GM19043 (cell line): ENCODE measurements around the gene PPP1R12A.
"Not testable (repeated sequence)": the region's sequence is repeated elsewhere in the genome, so short reads cannot be mapped to it uniquely, and the experiment has no call there.

Source experiments
- ATAC-seq: cut with Tn5 transposase; IDR thresholded peaks from one replicate; pipeline ENCODE4 v1.9.1; 2021; ENCODE audit warnings: low read depth; ENCODE audit not compliant: unreplicated experiment

PPP1R12A gene

DNA sequence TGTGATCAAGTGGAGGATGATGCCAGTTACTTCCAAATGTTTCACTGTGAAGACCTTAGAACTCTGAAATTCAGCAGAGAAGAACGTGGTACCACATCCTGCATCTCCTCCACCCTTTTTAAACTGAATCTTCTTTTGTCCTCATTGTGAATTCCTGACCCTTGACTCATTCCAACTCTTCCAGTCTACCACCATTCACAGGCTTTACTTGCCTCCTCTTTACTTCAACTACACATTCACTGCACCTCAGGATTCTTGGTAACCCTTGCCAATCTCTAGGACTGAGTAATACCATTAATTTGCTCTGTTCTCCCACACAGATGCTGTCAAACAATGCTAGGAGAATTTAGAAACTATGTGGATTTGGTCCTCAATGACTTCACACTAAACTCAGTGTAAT, 37.3 kb downstream of the PPP1R12A start:
- ATAC-seq, result no peak

DNA sequence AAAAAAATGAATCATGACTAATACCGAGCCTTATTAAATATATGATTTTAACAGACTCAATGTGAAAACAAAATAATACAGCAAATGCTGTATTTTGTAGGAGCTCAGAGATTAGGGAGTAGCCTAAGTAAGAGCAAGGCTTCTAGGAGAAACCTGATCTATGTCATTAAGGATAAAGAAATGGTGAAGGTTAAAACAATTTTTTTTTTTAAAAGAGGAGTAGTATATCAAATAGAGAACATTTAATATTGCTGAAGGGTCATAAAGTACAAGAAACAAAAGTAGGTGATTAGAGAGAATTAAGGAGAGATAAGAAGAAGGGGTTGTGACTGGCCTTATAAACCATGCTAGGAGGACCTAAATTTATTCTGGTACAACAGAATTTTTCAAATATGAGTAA, 39.1 kb downstream of the PPP1R12A start:
- no peak for ATAC-seq

DNA sequence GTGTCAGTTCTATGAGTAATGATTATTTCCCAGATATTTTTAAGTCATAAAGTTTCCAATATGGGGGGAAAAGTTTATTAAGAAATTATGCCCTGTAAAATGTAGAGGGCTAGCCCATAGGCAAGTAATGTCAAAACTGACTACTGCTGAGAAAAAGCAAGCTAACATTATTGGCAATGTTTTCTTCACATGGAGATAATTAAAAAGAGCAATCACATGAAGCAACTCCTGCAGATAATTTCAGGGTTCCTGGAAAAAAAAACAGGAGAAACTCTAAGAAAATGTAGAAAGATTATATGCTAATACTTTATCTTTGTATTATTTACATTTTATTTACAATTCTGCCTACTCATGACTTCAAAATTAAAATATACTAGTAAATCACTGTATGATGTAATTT, 39.8 kb downstream of the PPP1R12A start:
- ATAC-seq, result no peak

DNA sequence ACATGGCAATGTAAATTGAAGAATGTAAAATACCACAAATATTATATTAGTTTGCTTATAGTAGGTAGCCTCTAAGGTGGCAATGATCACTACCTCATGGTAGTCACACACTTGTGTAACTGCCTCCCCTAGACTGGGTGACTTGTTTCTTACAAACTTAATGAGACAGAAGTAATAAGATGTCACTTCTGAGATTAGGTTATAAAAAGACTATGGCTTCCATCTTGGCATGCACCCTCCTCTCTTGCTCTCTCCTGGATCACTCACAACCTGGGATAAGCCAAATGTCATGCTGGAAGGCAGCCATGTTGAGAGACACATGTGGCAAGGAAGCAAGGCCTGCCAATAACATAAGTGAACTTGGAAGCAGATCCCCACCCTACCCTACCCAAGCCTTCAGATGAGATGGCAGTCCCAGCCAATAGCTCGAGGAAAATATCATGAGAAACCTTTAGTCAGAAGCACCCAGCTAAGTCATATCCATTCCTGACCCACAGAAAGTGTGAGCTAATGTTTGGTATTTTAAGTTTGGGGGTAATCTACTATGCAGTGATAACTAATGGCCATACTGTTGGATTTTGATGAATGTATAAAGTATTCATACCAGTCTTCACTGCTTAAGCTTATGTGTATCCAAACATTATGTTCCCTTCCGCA, 43.3 kb downstream of the PPP1R12A start:
- ATAC-seq, result no peak

DNA sequence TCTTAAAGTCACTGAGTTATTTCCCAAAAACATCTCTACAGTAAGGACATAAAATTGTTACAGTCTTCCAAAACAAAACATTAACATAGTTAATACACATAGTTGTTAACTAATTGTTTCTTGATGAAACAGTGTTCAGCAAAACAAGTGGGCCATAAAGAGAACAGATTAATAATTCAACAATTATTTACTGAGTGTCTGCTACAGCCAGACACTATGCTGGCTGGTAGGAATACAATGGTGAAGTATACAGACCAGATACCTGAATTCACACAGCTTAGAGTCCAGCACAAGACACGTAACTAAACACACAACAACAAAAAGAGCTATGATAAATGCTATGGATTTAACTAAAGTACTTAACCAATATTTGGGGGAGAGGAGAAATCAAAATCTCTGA, 47.0 kb downstream of the PPP1R12A start:
- no peak for ATAC-seq

DNA sequence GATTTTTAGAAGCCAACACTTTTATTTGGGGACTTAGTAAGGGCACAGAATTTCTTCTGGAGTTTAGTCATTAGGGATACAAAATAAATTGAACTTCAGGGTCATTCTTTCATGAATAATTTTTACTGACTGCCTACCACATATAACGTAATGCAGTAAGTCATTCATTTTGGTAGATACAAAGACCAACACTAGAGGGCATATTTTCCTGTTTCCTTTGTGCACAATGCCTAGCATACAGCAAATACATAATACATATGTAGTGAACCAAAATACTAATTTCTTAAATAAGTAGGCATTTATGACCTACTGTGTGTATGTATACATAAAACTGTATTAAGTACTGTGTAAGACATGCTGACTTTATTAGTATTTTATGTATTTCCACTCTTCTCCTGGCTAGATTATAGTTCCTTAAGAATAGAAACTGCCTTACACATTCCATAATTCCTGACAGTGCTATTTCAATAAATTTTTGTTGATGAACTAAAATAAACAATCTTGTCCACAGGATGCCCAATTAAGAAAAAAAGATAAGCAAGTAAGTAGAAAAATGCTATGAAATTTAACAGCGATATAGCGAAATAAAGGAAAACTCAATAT, 47.9 kb downstream of the PPP1R12A start:
- ATAC-seq, result no peak

DNA sequence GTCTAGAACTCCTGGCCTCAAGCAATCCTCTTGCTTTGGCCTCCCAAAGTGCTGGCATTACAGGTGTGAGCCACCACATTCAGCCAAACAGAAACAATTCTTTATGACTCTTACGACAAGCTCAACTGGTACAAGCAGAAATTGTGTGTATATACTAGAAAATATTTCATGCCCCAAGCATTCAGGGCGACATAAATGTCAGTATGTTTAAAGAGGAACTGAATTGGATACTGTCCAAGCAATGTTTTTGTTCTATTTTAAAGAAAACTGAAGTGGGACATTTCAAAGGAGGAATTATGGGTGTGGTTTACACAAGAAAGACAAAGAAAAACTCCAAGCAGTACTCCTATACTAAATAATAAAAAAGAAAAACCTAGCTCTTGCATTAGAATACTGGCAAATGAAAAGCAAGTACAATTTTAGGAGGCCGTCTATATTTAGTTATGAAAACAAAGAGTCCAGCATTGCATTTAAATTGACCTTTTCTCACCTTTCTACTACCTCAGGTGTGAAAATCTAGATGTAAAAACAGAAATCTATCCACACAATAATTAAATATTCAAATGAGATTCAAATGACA, 48.9 kb downstream of the PPP1R12A start:
- ATAC-seq, result no peak

DNA sequence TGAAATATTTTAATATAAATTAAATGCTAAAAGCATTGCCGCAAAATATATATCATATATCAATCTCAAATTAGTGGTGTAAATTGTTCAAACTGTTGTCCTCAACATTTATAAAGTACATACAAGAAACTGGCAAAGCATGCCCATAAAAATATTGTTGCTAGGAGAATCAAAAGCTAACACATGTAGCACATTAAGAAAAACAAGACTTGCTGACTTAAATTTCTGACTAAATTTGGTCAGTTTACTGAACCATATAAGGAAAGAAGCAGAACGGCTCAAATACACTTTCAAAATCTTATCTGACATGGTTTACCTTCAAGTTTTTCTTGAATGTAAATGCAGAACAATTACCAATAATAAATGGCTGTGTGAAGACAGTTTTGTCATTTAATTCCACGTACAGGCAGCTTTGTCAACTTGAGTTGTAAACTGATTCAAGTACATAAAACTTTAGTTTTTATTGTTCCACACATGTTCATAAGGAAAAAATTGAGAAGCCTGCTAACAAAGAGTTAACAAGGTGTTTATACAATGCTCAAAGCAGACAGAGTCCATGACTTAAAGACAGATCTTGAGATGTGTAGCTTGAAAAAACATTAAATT, 50.4 kb downstream of the PPP1R12A start:
- no peak for ATAC-seq

DNA sequence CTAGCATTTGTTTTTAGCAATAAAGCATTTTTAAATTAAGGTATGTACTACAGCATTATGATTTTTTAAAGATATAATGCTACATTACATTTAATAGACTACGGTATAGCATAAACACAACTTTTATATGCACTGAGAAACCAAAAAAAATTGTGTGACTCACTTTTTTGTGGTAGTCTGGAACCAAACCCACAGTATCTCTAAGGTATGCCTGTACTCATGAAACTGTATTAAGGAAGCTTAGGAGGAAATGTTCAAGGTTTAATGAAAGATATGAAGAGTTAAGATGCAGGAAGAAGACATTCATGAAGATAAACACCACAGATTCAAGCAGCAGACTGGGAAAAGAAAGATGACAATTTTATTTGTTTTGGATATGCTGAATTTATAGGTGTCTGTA, 51.7 kb downstream of the PPP1R12A start:
- ATAC-seq, result no peak

DNA sequence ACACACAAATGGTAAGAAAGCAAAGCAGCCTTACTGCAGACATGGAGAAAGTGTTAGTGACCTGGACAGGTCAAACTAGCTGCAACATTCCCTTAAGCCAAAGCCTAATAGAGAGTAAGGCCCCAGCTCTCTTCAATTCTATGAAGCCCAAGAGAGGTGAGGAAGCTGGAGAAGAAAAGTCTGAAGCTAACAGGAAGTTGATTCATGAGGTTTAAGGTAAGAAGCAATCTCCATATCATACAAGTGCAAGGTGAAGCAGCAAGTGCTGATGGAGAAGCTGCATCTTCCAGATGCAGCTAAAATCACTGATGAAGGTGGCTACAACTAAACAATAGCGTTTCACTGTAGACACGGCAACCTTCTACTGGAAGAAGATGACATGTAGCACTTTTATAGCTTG, 53.5 kb downstream of the PPP1R12A start:
- no peak for ATAC-seq

DNA sequence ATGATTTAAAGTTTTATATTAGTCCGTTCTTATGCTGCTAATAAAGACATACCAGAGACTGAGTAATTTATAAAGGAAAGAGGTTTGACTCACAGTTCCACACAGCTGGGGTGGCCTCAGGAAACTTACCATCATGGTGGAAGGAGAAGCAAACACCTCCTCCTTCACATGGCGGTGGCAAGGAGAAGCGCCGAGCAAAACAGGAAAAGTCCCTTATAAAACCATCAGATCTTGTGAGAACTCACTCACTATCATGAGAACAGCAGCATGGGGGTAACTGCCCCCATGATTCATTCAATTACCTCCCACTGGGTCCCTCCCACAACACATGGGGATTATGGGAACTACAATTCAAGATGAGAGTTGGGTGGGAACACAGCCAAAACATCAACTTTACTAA, 56.4 kb downstream of the PPP1R12A start:
- ATAC-seq, result not testable (repeated sequence)

DNA sequence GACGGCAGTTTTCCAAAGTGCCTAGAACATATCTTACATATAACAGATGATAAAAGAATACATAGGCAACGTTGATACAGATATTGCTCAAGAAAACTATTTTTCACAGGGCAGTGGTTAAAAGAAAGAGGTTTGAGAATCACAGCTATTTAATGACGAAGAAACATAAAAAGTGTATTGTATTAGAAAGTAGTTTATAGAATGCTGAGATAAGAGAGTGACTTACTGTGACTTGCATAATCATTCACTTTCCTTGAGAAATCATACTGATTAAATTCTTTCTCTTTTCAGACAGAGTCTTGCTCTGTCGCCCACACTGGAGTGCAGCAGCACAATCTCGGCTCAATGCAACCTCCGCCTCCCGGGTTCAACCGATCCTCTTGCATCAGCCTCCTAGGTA, 57.7 kb downstream of the PPP1R12A start:
- ATAC-seq, result no peak

DNA sequence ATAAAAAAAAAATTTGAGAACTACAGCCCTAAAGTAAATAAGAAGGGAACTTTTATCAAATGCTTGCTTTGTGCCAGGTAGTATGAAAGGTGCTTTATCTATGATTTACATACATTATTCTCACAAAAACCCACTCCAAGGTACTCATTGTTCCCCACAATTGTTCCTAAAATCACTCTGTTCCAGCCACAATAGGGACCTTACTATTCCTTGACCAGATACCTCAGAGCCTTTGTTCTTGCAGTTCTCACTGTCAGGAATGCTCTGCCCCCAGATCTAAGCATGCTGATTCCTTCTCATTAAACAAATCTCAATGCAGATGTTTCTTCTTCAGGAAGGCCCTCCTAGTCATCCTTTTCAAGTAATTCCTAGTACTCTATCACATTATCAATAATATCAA, 60.2 kb downstream of the PPP1R12A start:
- ATAC-seq, result no peak

DNA sequence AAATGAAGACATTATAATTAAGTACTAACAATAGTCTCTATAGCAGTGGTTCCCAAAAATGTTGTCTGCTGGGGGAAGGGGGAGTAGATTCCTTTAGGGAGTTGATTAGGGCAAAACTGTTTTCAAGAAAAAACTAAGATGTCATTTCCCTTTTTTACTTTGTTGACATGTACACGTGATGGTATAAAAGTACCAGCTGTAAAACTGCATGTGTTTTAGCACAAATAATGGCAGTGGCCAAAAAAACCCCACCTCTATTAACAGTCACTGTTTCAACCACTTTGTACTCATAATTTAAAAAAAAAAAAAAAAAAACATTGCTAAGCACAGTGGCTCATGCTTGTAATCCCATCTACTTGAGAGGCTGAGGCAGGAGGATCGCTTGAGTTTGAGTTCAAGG, 61.7 kb downstream of the PPP1R12A start:
- no peak for ATAC-seq

DNA sequence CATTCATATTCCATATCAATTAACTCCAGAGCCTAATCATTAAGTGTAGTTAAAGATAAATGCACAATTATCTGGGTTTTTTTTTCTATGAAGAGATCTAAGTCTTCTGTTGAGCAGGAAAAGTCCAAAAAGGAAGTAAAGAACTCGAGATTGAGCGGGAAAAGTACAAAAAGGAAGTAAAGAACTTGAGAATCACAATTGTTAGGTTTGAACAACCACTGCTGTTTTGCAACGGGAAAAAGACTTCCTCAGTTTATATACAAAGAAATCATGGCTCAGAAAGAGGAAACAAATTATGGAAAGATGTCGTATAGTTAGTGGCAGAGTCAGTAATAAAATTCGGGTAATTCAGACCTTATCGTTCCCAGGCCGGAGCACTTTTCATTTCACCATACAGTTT, 63.3 kb downstream of the PPP1R12A start:
- ATAC-seq, result no peak

DNA sequence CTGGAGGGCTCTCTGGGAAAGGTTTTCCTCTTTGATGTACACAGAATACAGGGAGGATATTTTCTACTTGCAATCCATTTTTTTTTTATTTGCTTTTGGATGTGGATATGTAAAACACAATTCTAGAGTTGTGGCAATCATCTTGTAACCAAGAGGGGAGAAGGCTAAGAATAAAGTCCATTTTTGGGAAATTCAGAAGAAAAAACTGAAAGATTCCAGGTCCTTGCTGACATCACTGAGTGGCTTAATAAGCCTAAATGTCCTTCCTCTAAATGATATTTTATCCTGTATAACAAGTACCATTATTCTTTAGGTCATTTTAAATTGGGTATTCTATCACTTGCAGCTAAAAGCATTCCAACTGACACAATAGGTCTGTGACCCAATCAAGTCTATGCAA, 64.0 kb downstream of the PPP1R12A start:
- no peak for ATAC-seq

DNA sequence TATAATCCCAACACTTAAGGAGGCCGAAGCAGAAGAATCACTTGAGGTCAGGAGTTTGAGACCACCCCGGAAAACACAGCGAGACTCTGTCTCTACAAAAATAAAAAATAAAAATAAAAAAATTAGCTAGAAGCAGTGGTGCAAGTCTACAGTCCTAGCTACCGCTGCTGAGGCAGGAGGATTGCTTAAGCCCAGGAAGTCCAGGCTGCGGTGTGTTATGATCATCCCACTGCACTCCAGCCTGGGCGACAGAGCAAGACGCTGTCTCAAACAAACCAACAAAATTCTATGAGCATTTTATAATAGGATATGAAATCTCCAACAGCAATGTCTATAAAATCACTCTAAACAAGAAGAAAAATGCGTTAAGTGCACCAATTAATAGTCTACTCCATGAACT, 75.3 kb downstream of the PPP1R12A start:
- no peak for ATAC-seq

DNA sequence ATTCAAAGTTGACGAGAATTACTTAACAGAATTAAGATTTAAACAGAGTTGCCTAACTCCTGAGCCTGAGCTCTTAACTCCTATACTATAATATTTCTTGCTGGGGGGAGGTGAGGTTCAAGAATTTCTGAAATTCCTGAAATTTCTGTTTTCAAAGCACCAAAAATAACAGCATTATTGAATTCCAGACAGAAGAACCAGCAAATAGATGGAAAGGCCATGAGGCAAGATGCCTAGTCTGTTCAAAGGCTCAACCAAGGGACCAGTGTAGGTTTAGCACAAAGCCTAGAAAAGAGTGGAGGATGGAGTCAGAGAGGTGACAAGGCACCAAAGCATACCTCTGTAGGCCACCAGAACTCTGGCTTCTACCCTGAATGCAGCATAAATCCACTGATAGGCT, 76.4 kb downstream of the PPP1R12A start:
- ATAC-seq, result no peak

DNA sequence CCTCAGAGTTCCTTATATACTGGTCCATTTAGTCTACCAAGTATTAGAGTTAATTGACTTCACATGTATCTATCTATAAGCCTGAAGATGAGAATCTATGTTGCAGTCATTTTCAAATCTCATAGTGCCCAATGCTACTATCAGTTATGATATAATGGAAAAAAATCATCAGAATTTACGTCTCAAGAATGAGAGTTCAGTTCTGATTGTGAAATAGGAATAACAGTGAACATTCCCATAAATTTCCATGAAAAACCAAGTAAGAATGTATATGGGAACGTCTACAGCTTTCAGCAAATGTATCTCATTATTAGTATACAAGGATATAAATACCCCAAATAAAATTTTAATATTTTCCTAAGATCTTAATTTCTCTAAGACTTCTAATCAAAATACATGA, 77.2 kb downstream of the PPP1R12A start:
- no peak for ATAC-seq

DNA sequence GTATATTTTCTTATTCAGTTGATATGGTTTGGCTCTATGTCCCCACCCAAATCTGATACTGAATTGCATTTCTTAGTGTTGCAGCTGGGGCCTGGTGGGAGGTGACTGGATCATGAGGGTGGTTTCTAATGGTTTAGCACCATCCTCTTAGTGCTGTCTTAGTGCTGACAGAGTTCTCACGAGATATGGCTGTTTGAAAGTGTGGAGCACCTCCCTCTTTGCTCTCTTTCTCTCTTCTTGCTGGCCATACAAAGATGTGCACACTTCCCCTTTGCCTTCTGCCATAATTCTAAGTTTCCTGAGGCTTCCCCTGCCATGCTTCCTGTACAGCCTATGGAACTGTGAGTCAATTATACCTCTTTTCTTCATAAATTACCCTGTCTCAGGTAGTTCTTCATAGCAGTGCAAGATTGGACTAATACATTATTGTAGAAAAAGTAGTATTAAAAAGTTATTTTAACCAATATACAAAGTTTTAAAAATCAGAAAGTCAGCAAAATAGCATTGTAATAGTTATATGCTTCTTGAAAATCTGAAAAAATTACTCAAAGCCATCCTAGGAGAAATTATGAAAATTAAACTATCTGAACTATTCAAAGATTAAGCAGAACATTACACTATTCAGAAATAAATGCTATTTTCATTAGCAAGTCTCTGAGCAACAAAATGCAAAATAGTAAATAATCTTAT, 84.1 kb downstream of the PPP1R12A start:
- ATAC-seq, result no peak

DNA sequence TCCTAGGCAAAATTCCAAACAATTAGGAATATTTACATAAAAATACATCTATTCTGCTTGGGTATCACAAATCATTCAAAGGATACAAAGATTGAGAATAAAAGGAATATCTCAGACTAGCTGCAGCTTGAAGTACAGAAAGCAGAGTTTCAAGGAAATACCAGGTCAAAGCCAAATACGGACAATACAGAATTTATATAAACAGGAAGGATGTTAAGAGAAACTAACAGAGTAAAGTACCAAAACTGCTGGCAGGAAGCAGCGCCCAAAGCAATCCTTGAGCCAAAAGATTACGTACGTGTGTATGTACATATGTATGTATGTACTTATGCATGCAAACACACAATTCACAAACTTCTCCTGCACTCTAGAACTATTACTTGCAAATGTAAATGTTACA, 86.6 kb downstream of the PPP1R12A start:
- ATAC-seq, result no peak
